Mucosa of descending colon (tissue), 3 donors: Measurements from ENCODE around the gene ARL13B. TPM values are rescaled to one million over a fixed set of nuclear protein-coding genes. Genes with fewer than 3 reads are reported as not detected.
A peak's percentile ranks its signal among the peaks of the same experiment; 100 is the strongest.

Source experiments
- ATAC-seq: fragments of 200-7000 bp; cut with Tn5 transposase; one replicate; pipeline ENCODE4 v1.9.1; 2020; ENCODE audit warnings: mild to moderate bottlenecking, moderate library complexity
- DNase-seq, 3 donors: peaks; one replicate each; pipeline ENCODE4 v3.0.0-alpha.2; 2020
- H3K36me3 ChIP-seq: fragments of 200-600 bp; one replicate; pipeline ENCODE4 v1.8.0; 2021; ENCODE audit warnings: low read depth, mild to moderate bottlenecking
- H3K4me1 ChIP-seq: fragments of 200-600 bp; one replicate; pipeline ENCODE4 v1.8.0; 2021; ENCODE audit warnings: low read depth, mild to moderate bottlenecking
- H3K4me3 ChIP-seq: fragments of 200-600 bp; one replicate; pipeline ENCODE4 v1.8.0; 2021; ENCODE audit warnings: mild to moderate bottlenecking
- H3K9me3 ChIP-seq: fragments of 200-600 bp; one replicate; pipeline ENCODE4 v1.8.0; 2021; ENCODE audit warnings: mild to moderate bottlenecking
- CTCF ChIP-seq: fragments of 200-600 bp; IDR thresholded peaks from one replicate; pipeline ENCODE4 v1.8.0; 2022; ENCODE audit warnings: antibody characterized with exemption, mild to moderate bottlenecking
- intact Hi-C, 2 donors: fragments of 100-400 bp; cut with DNase I in 1 of 2; cut with micrococcal nuclease in 1 of 2; formaldehyde crosslinking; loops; one replicate each; pipeline versions ENCODE4 v1.11.0 to v1.11.1; 2022; cut with DNase I, micrococcal nuclease
- total RNA-seq, 3 donors: library from RNA; stranded (reverse); fragmentation: NEBNext Ultra II Directional in 2 of 3; extraction: Animal tissue kit (Norgen Biotek cat#: 25700) in 2 of 3; gene quantifications; one replicate each; pipeline versions ENCODE4 v1.2.1 to v1.2.4, GENCODE V29; 2021 to 2023
- donor health status: DM: no; HTN: no; CAD: no; lungs with moderate emphysema.
- donor health status: DM: no; HTN: no; CAD: no.
- donor health status: DM: no; HTN: yes; CAD: no.

ARL13B gene
- total RNA-seq, 3 donors from 2014 or later, result 2.6 to 9.1 (median 4.1) TPM

DNA sequence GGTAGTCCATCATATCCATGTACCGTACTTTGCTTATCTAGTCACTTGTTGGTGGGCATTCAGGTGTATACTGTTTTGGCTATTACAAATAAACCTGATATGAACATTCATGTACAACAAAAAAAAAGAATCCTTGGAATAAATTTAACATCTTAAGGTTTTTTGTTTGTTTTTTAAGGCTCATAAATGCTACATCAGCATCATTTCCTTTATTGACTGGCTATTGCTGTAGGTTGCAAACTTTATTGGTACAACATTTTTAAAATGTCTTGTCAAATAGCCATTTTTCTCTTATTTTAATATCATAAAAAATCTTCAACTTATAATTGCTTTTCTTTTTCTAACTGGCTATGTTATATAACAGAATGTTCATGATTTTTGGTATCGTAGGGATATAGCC is 66.6 kb downstream of the ARL13B start:
- no peak for TF ChIP-seq CTCF
- no peaks in the 10 kb centered on the region for H3K4me1 ChIP-seq
- DNase-seq, result no peak
- H3K9me3 ChIP-seq, result no peaks in the 10 kb centered on the region
- no peak overlapping the region for H3K4me3 ChIP-seq
- ATAC-seq, result no peak
- no peaks in the 10 kb centered on the region for H3K36me3 ChIP-seq
- intact Hi-C loops, result no loop called here

DNA sequence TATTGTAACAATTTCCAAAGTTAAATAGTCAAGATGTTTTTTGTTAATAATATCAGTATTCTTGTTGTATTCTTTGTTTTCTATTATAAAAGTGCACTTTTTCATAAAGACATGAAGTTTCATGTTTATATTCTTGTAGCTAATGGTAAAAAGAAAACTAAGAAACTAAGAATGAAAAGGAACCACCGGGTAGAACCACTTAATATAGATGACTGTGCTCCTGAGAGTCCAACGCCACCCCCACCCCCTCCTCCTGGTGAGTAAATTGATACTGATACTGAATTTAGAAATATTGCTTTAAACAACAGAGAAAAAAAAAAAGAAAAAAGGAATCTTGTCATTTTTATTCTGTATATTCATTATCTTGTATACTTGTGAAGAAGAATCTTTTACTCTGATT is 69.3 kb downstream of the ARL13B start:
- ATAC-seq (no peak), DNase-seq (no peak)
- no peak overlapping the region for H3K4me3 ChIP-seq
- H3K9me3 ChIP-seq, result no peaks in the 10 kb centered on the region
- H3K4me1 ChIP-seq, result no peaks in the 10 kb centered on the region
- no peaks in the 10 kb centered on the region for H3K36me3 ChIP-seq
- intact Hi-C loops, result no loop called here
- TF ChIP-seq CTCF, result no peak

DNA sequence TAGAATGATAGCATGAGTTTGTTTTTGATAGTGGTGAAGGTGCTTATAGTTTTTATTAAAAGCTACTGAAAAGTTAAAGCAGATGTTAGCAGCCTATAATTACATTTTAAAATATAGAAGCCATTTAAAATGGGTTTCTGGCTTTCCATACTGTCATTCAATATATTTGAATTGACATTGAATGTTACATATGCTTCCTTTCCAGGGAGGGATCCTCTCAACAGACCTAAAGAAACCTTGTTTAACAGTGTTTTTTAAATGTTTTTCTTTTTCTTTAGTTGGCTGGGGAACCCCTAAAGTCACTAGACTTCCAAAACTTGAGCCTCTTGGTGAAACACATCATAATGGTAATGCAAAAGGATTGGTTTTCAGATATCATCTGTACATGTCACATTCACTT is 70.6 kb downstream of the ARL13B start:
- H3K4me3 ChIP-seq, result no peak overlapping the region
- intact Hi-C loops, result no loop called here
- no peaks in the 10 kb centered on the region for H3K4me1 ChIP-seq
- no peak for DNase-seq
- TF ChIP-seq CTCF, result no peak
- H3K36me3 ChIP-seq, result no peaks in the 10 kb centered on the region
- no peak for ATAC-seq
- H3K9me3 ChIP-seq, result no peaks in the 10 kb centered on the region

DNA sequence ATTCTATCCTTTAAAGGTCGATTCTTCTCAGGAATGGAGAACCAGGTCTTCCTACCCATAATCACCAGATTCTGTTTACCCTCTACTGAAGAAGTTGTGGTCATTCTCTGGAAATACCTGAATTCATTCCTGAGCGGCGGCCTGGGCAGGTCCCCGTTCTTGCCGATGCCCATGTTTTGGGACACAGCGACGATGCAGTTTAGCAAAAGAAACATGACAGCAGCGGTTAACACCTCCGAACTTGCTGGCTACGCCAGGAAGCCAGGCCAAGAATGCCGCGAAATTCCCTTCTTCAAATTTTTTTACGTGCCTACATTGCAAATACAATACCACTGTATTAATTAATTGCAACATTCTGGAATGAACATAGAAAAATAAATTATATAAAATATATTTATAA is 81.3 kb downstream of the ARL13B start:
- DNase-seq (no peak), ATAC-seq (no peak)
- Histone ChIP-seq H3K4me1 (peaks cover 25% of the 10 kb centered on the region), H3K4me3 (no peak overlapping the region), H3K36me3 (no peaks in the 10 kb centered on the region), H3K9me3 (no peaks in the 10 kb centered on the region)
- TF ChIP-seq CTCF, result no peak
- intact Hi-C loops, result loop anchor here in 1 of 2 donors (5.0 to 10.0 kb wide), 2 partner anchors 34 to 56 kb away; partner anchors contain the start of gene STX19

DNA sequence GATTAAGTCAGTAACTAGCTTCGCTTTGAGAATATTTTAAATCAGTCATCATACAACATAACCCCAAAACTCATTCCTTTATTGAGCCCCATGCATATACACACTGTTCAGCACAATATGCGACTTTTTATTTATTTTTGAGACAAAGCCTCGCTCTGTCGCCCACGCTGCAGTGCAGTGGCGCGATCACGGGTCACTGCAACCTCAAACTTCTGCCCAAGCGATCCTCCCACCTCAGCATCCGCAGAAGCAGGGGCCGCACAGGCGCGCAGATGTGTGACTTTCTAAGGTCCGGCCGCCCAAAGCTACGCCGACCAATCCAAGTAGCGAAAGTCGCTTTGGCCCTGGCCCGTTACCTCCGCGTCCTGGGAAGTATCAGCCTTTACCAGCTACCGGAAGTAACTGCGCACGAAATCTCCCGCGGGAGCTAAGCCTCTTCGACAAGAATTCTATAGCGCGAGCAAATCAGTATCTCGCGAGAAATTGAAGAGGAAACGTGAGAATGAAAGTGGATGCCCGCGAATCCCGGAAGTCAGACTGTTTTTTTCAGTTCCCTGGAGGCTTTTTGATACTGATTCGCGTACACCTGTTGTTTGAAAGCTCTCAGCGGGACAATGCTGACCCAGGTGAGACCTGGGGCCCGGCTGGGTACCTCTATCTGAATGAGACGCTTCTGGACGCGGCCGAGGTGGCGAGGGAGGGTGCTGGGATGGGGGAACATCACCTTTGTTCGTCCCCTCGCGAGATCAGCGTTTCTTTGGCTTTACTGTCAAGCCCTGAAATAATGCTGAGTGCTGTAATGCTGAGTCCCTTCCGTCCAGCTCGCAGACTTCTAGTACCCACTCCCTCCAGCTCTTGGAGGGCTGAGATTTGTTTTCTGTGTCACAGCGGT is 82.8 kb downstream of the ARL13B start, which contains the start of the genes DHFR2 and NSUN3:
Gene DHFR2, minus strand, starts transcription at position 404 of the 892 bp plus-strand sequence. CDS start 1,405 bp downstream, outside the sequence.
Gene NSUN3, plus strand, starts transcription at position 549 of the 892 bp plus-strand sequence. Its CDS starts 66 bp downstream, at position 615.
- Histone ChIP-seq H3K4me3 (peak within 1 kb of the TSS; percentile 64), H3K4me1 (peaks cover 28% of the 10 kb centered on the region), H3K9me3 (no peaks in the 10 kb centered on the region), H3K36me3 (no peaks in the 10 kb centered on the region)
- no peak for TF ChIP-seq CTCF
- peak; percentile 89 to 94 (median 94) for DNase-seq
- intact Hi-C loops, result loop anchor here in 1 of 2 donors (5.0 to 10.0 kb wide), 2 partner anchors 35 to 58 kb away; partner anchors contain the start of gene STX19
- ATAC-seq, result peak; percentile 94
